Right cardiac atrium (tissue), 5 donors: ENCODE data around the gene PSD4. TPM values are rescaled to one million over a fixed set of nuclear protein-coding genes. Genes with fewer than 3 reads are reported as not detected.

Experiments used
- ATAC-seq, 2 donors: fragments of 200-7000 bp; cut with Tn5 transposase; one replicate each; pipeline versions ENCODE4 v1.8.0 to v1.9.1; 2020; ENCODE audit warnings: moderate library complexity in 2 of 2, mild to moderate bottlenecking in 1 of 2
- DNase-seq, 3 donors: peaks; one replicate each; pipeline ENCODE4 v3.0.0-alpha.2; 2020
- H3K27ac ChIP-seq: one replicate; pipeline ENCODE4 v1.5.1; 2013; ENCODE audit warnings: mild to moderate bottlenecking, low read length, control low read depth, moderate library complexity
- H3K27me3 ChIP-seq: one replicate; pipeline ENCODE4 v1.6.1; 2013; ENCODE audit not compliant: control insufficient read depth, insufficient read depth
- H3K4me1 ChIP-seq: one replicate; pipeline ENCODE4 v1.6.1; 2013; ENCODE audit warnings: low read length; ENCODE audit not compliant: control insufficient read depth, insufficient read depth
- H3K4me3 ChIP-seq: one replicate; pipeline ENCODE4 v1.5.1; 2013; ENCODE audit warnings: low read length, control low read depth
- H3K9me3 ChIP-seq: one replicate; pipeline ENCODE4 v1.6.1; 2013; ENCODE audit warnings: low read length; ENCODE audit not compliant: control insufficient read depth
- WGBS: extraction: QIAGEN DNeasy Blood & Tissue Kit; methylation state at CpG from one replicate; pipeline ENCODE4 v1.1.7; 2013; 5-methylcytosine and 5-hydroxymethylcytosine counted together
- intact Hi-C, 4 donors: fragments of 100-400 bp; cut with DNase I; formaldehyde crosslinking; loops; one replicate each; pipeline versions ENCODE4 v1.11.0 to v1.14.0; 2022 to 2023
- polyA plus RNA-seq: library from polyadenylated mRNA; stranded (reverse); fragments of 200-250 nt; gene quantifications from one replicate; pipeline ENCODE4 v1.2.3, GENCODE V29; 2013
- total RNA-seq, 4 donors: library from RNA; stranded (reverse); fragmentation: NEBNext Ultra II Directional; extraction: Animal tissue kit (Norgen Biotek cat#: 25700); gene quantifications; one replicate each; pipeline ENCODE4 v1.2.1, GENCODE V29; 2021
- donor health status: healthy with polysubstance abuse.
- donor health status: DM: no; HTN: yes; CAD: no.
- donor health status: DM: no; HTN: no; CAD: no.
- donor health status: DM: no; HTN: yes; CAD: no; lungs with severe emphysema.
- donor health status: DM: yes; HTN: yes; CAD: no.

Gene PSD4
- total and polyA plus RNA-seq, 5 donors, result 1.0 to 4.0 (median 2.6) TPM

- intact Hi-C loops, result no loop called here
- Histone ChIP-seq H3K27me3 (no peaks in the 10 kb centered on the region), H3K9me3 (no peaks in the 10 kb centered on the region), H3K4me1 (peaks cover 10% of the 10 kb centered on the region), H3K4me3 (no peak overlapping the region), H3K27ac (no peak overlapping the region)
- DNase-seq (no peak), ATAC-seq (no peak)
- WGBS, result 93% methylated on average over 9 of the region's 9 CpGs
Measured at GRCh38 chr2:113238871-113239839, 65.4 kb downstream of the PSD4 start.

GRCh38 chr2:113240150-113240914 lies 66.6 kb downstream of the PSD4 start:
- H3K27ac ChIP-seq, result peak overlapping the region; percentile 73
- intact Hi-C loops, result loop anchor here in 1 of 4 donors (5.0 kb wide), 1 partner anchor 38 kb away; no protein-coding TSS in a partner anchor
- no peaks in the 10 kb centered on the region for H3K27me3 ChIP-seq
- H3K4me1 ChIP-seq, result peaks cover 9% of the 10 kb centered on the region
- WGBS, result 21% methylated on average over 15 of the region's 15 CpGs
- ATAC-seq, result peak; percentile 81 to 85
- no peaks in the 10 kb centered on the region for H3K9me3 ChIP-seq
- DNase-seq, result peak; percentile 92 to 97 (median 96)
- no peak overlapping the region for H3K4me3 ChIP-seq

GRCh38 chr2:113240915-113241911 lies 67.4 kb downstream of the PSD4 start:
- peaks cover 9% of the 10 kb centered on the region for H3K4me1 ChIP-seq
- ATAC-seq (peak; percentile 85 to 96), DNase-seq (peak; percentile 58 to 84 (median 76))
- no peaks in the 10 kb centered on the region for H3K9me3 ChIP-seq
- peak overlapping the region; percentile 74 for H3K27ac ChIP-seq
- WGBS, result 72% methylated on average over 18 of the region's 18 CpGs
- intact Hi-C loops, result loop anchor here in 1 of 4 donors (5.0 kb wide), 1 partner anchor 39 kb away; no protein-coding TSS in a partner anchor
- H3K27me3 ChIP-seq, result no peaks in the 10 kb centered on the region
- H3K4me3 ChIP-seq, result no peak overlapping the region

- DNase-seq, result no peak
- intact Hi-C loops, result loop anchor here in 1 of 4 donors (5.0 kb wide), 1 partner anchor 40 kb away; no protein-coding TSS in a partner anchor
- no peaks in the 10 kb centered on the region for H3K9me3 ChIP-seq
- H3K4me1 ChIP-seq, result peaks cover 9% of the 10 kb centered on the region
- WGBS, result 90% methylated on average over 6 of the region's 6 CpGs
- no peak overlapping the region for H3K4me3 ChIP-seq
- no peak overlapping the region for H3K27ac ChIP-seq
- no peak for ATAC-seq
- no peaks in the 10 kb centered on the region for H3K27me3 ChIP-seq
Measured at GRCh38 chr2:113242327-113242726, 68.6 kb downstream of the PSD4 start.

GRCh38 chr2:113245276-113245711 lies 71.5 kb downstream of the PSD4 start:
- H3K27ac ChIP-seq, result no peak overlapping the region
- no peak for DNase-seq
- 88% methylated on average over 3 of the region's 3 CpGs for WGBS
- no peaks in the 10 kb centered on the region for H3K27me3 ChIP-seq
- H3K4me1 ChIP-seq, result peaks cover 9% of the 10 kb centered on the region
- intact Hi-C loops, result loop anchor here in 2 of 4 donors (5.0 kb wide), 2 partner anchors 43 to 127 kb away; no protein-coding TSS in a partner anchor
- no peak for ATAC-seq
- no peak overlapping the region for H3K4me3 ChIP-seq
- no peaks in the 10 kb centered on the region for H3K9me3 ChIP-seq

- H3K27ac ChIP-seq, result no peak overlapping the region
- WGBS, result 87% methylated on average over 14 of the region's 14 CpGs
- no peak overlapping the region for H3K4me3 ChIP-seq
- no peaks in the 10 kb centered on the region for H3K9me3 ChIP-seq
- DNase-seq (no peak), ATAC-seq (no peak)
- H3K4me1 ChIP-seq, result no peaks in the 10 kb centered on the region
- intact Hi-C loops, result loop anchor here in 2 of 4 donors (5.0 kb wide), 2 partner anchors 44 to 126 kb away; no protein-coding TSS in a partner anchor
- no peaks in the 10 kb centered on the region for H3K27me3 ChIP-seq
Measured at GRCh38 chr2:113246606-113247005, 72.8 kb downstream of the PSD4 start.

GRCh38 chr2:113248997-113249770 lies 75.4 kb downstream of the PSD4 start:
- no peaks in the 10 kb centered on the region for H3K9me3 ChIP-seq
- H3K4me1 ChIP-seq, result no peaks in the 10 kb centered on the region
- DNase-seq (peak; percentile 80 to 90 (median 87)), ATAC-seq (peak; percentile 62 to 78)
- H3K27ac ChIP-seq, result no peak overlapping the region
- intact Hi-C loops, result loop anchor here in 3 of 4 donors (2.0 to 5.0 kb wide), 3 partner anchors 47 to 123 kb away; no protein-coding TSS in a partner anchor
- no peaks in the 10 kb centered on the region for H3K27me3 ChIP-seq
- 44% methylated on average over 10 of the region's 10 CpGs for WGBS
- no peak overlapping the region for H3K4me3 ChIP-seq

- 66% methylated on average over 7 of the region's 7 CpGs for WGBS
- Histone ChIP-seq H3K4me1 (no peaks in the 10 kb centered on the region), H3K4me3 (no peak overlapping the region), H3K27ac (no peak overlapping the region), H3K9me3 (no peaks in the 10 kb centered on the region), H3K27me3 (no peaks in the 10 kb centered on the region)
- no peak for ATAC-seq
- no peak for DNase-seq
- intact Hi-C loops, result loop anchor here in 1 of 4 donors (5.0 kb wide), 1 partner anchor 121 kb away; no protein-coding TSS in a partner anchor
Measured at GRCh38 chr2:113251118-113251517, 77.3 kb downstream of the PSD4 start.

GRCh38 chr2:113252047-113252590 lies 78.3 kb downstream of the PSD4 start:
- ATAC-seq (no peak), DNase-seq (no peak)
- 80% methylated on average over 3 of the region's 3 CpGs for WGBS
- Histone ChIP-seq H3K27ac (no peak overlapping the region), H3K4me3 (no peak overlapping the region), H3K27me3 (no peaks in the 10 kb centered on the region), H3K4me1 (no peaks in the 10 kb centered on the region), H3K9me3 (no peaks in the 10 kb centered on the region)
- intact Hi-C loops, result loop anchor here in 1 of 4 donors (5.0 kb wide), 1 partner anchor 120 kb away; no protein-coding TSS in a partner anchor
